Hepatocyte (in vitro differentiated cells): ENCODE data around the gene CUBN.

Experiments
- EZH2 ChIP-seq: fragments of 200-600 bp; sonication (generic); IDR thresholded peaks from 2 replicates; pipeline ENCODE4 v1.6.1; 2016; ENCODE audit warnings: antibody characterized with exemption, mild to moderate bottlenecking, borderline replicate concordance
- TF ChIP-seq, protein P1 (sequence below): fragments of 200-600 bp; sonication (generic); IDR thresholded peaks from 2 replicates; pipeline ENCODE4 v1.5.1; 2016; ENCODE audit warnings: antibody characterized with exemption, mild to moderate bottlenecking; ENCODE audit not compliant: poor library complexity

DNA sequence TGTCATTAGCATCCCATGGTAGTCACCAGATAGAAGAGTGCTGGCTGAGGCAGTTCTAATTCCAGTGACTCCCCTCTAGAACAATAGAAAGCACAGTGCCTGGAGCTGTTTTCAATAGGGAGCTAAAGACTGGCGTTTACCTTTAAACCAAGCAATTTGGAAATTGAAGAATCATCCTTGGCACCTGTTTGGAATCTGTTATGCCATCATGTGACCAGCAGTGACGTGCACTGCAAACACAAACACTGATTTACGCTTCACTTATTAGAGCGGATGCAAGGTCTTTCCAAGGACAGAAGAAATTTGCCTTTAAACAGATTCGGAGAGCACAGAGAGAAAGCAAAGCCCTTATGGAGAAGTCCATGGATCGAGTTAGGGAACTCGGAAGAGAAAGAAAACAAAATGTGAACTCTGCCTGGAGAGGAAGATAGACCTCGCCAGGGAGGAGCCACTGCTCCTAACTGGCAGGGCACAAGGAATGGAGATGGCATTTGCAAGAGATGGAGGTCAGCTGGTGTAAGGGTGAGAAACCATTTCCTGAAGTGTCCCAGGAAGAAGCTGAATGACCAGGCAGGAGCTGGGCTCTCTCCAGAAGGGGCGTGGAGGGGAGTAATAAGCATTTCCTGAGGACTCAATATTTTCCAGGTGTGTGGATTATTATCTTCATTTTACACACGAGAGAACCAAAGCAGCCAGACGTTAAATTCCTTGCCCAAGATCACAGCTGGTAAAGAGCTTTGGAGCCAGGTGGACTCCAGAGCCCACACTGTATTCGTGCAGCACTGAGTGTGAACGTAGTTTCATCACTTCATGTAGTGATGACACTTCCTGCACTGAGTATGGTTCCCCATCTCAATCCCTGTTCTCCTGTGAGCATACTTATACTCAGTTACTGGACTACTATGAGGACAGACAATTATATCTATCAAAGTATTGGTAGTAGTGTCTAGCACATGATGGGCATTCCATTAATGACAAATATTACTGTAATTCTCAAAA lies 97.7 kb downstream of the CUBN start:
- TF ChIP-seq, protein P1, sequence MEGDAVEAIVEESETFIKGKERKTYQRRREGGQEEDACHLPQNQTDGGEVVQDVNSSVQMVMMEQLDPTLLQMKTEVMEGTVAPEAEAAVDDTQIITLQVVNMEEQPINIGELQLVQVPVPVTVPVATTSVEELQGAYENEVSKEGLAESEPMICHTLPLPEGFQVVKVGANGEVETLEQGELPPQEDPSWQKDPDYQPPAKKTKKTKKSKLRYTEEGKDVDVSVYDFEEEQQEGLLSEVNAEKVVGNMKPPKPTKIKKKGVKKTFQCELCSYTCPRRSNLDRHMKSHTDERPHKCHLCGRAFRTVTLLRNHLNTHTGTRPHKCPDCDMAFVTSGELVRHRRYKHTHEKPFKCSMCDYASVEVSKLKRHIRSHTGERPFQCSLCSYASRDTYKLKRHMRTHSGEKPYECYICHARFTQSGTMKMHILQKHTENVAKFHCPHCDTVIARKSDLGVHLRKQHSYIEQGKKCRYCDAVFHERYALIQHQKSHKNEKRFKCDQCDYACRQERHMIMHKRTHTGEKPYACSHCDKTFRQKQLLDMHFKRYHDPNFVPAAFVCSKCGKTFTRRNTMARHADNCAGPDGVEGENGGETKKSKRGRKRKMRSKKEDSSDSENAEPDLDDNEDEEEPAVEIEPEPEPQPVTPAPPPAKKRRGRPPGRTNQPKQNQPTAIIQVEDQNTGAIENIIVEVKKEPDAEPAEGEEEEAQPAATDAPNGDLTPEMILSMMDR, result no peak
- no peak for TF ChIP-seq EZH2
